SK-N-SH treated with all-trans-retinoic acid at 6 μM for 48 hours (cell line): ENCODE measurements around the gene HEATR5B.

Source experiments
- ESRRG ChIP-seq: fragments of 250-450 bp; sonication (Bioruptor Pico); IDR thresholded peaks from 2 replicates; pipeline ENCODE4 v1.6.1; 2021; ENCODE audit warnings: mild to moderate bottlenecking
- ISL1 ChIP-seq: fragments of 250-450 bp; sonication (Bioruptor Pico); IDR thresholded peaks from 2 replicates; pipeline ENCODE4 v2.1.2; 2022; ENCODE audit warnings: mild to moderate bottlenecking, moderate library complexity
- OSR1 ChIP-seq: fragments of 250-450 bp; sonication (Bioruptor Pico); IDR thresholded peaks from 2 replicates; pipeline ENCODE4 v1.8.0; 2022; ENCODE audit warnings: moderate library complexity, mild to moderate bottlenecking, inconsistent platforms
- RARB ChIP-seq: fragments of 250-450 bp; sonication (Bioruptor Pico); IDR thresholded peaks from 2 replicates; pipeline ENCODE4 v1.8.0; 2021; ENCODE audit warnings: mild to moderate bottlenecking, moderate library complexity
- TOX ChIP-seq: fragments of 250-450 bp; sonication (Bioruptor Pico); IDR thresholded peaks from 2 replicates; pipeline ENCODE4 v1.8.0; 2021; ENCODE audit warnings: mild to moderate bottlenecking, moderate library complexity, borderline replicate concordance
- ZC3H10 ChIP-seq: fragments of 250-450 bp; sonication (Bioruptor Pico); IDR thresholded peaks from 2 replicates; pipeline ENCODE4 v1.5.1; 2021; ENCODE audit warnings: mild to moderate bottlenecking, moderate library complexity
- ZFP3 ChIP-seq: fragments of 250-450 bp; sonication (Bioruptor Pico); IDR thresholded peaks from 2 replicates; pipeline ENCODE4 v1.5.0; 2020; ENCODE audit warnings: mild to moderate bottlenecking, moderate library complexity
- ZFP30 ChIP-seq: fragments of 450-650 bp; formaldehyde crosslinking; IDR thresholded peaks from 2 replicates; pipeline ENCODE4 v1.5.0; 2022; ENCODE audit warnings: mild to moderate bottlenecking, moderate library complexity
- TF ChIP-seq, protein P1 (sequence below): fragments of 250-450 bp; sonication (Bioruptor Pico); IDR thresholded peaks from 2 replicates; pipeline ENCODE4 v1.8.0; 2020; ENCODE audit warnings: mild to moderate bottlenecking, moderate library complexity, borderline replicate concordance

GRCh38 chr2:37037771-37038170 lies 46.4 kb downstream of the HEATR5B start:
- TF ChIP-seq ZFP3 (CRISPR knock-in tag) = no peak
- no peak for TF ChIP-seq ISL1 (CRISPR knock-in tag)
- no peak for TF ChIP-seq ESRRG
- TF ChIP-seq ZFP30 (CRISPR knock-in tag) = no peak
- TF ChIP-seq ZC3H10 (CRISPR knock-in tag) = no peak
- TF ChIP-seq, protein P1, sequence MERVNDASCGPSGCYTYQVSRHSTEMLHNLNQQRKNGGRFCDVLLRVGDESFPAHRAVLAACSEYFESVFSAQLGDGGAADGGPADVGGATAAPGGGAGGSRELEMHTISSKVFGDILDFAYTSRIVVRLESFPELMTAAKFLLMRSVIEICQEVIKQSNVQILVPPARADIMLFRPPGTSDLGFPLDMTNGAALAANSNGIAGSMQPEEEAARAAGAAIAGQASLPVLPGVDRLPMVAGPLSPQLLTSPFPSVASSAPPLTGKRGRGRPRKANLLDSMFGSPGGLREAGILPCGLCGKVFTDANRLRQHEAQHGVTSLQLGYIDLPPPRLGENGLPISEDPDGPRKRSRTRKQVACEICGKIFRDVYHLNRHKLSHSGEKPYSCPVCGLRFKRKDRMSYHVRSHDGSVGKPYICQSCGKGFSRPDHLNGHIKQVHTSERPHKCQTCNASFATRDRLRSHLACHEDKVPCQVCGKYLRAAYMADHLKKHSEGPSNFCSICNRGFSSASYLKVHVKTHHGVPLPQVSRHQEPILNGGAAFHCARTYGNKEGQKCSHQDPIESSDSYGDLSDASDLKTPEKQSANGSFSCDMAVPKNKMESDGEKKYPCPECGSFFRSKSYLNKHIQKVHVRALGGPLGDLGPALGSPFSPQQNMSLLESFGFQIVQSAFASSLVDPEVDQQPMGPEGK (CRISPR knock-in tag) = no peak
- TF ChIP-seq OSR1 (CRISPR knock-in tag) = no peak
- TF ChIP-seq RARB (CRISPR knock-in tag) = no peak
- no peak for TF ChIP-seq TOX
